Measurements from ENCODE around the gene FSTL5. TPM values are rescaled to one million over a fixed set of nuclear protein-coding genes. Genes with fewer than 3 reads are reported as not detected.

FSTL5 gene
- total and polyA plus RNA-seq, 5 experiments from 2014 or later, result not detected

GRCh38 chr4:161988946-161989345, 174.9 kb downstream of the FSTL5 start:
- Mint-ChIP-seq H3K4me1 (no peaks in the 10 kb centered on the region), H3K9me3 (peaks cover 0 to 18% (median 7%) of the 10 kb centered on the region in 9 donors), H3K27ac (no peak overlapping the region), H3K36me3 (no peaks in the 10 kb centered on the region), H3K4me3 (no peak overlapping the region), H3K27me3 (no peaks in the 10 kb centered on the region)
- POLR2A ChIA-PET, result no interaction called here
- no peak for ATAC-seq
- DNase-seq, result no peak

GRCh38 chr4:161987611-161988010, 176.2 kb downstream of the FSTL5 start:
- no peak for ATAC-seq
- Mint-ChIP-seq H3K4me3 (no peak overlapping the region), H3K27ac (no peak overlapping the region), H3K9me3 (peaks cover 0 to 13% (median 7%) of the 10 kb centered on the region in 9 donors), H3K4me1 (no peaks in the 10 kb centered on the region), H3K36me3 (no peaks in the 10 kb centered on the region), H3K27me3 (no peaks in the 10 kb centered on the region)
- POLR2A ChIA-PET, result no interaction called here
- no peak for DNase-seq

GRCh38 chr4:161952382-161952781, 211.4 kb downstream of the FSTL5 start:
- no peak for DNase-seq
- no peak overlapping the region for H3K4me3 Mint-ChIP-seq
- no peak overlapping the region for H3K27ac Mint-ChIP-seq
- no peaks in the 10 kb centered on the region for H3K4me1 Mint-ChIP-seq
- no peaks in the 10 kb centered on the region for H3K36me3 Mint-ChIP-seq
- no peak for ATAC-seq
- H3K9me3 Mint-ChIP-seq, result peaks cover 0 to 20% (median 2%) of the 10 kb centered on the region in 9 donors
- H3K27me3 Mint-ChIP-seq, result no peaks in the 10 kb centered on the region
- POLR2A ChIA-PET, result no interaction called here

- no peaks in the 10 kb centered on the region for H3K27me3 Mint-ChIP-seq
- POLR2A ChIA-PET, result no interaction called here
- no peaks in the 10 kb centered on the region for H3K4me1 Mint-ChIP-seq
- no peak overlapping the region for H3K27ac Mint-ChIP-seq
- H3K36me3 Mint-ChIP-seq, result no peaks in the 10 kb centered on the region
- ATAC-seq (no peak), DNase-seq (no peak)
- H3K4me3 Mint-ChIP-seq, result no peak overlapping the region
- H3K9me3 Mint-ChIP-seq, result peaks cover 0 to 20% (median 2%) of the 10 kb centered on the region in 9 donors
These were observed 213.7 kb downstream of the FSTL5 start for GRCh38 chr4:161949946-161950725.

GRCh38 chr4:161948026-161948770, 215.6 kb downstream of the FSTL5 start:
- H3K4me1 Mint-ChIP-seq, result no peaks in the 10 kb centered on the region
- H3K9me3 Mint-ChIP-seq, result peaks cover 0 to 20% (median 4%) of the 10 kb centered on the region in 9 donors
- H3K27ac Mint-ChIP-seq, result no peak overlapping the region
- H3K4me3 Mint-ChIP-seq, result no peak overlapping the region
- ATAC-seq, result no peak
- no peaks in the 10 kb centered on the region for H3K27me3 Mint-ChIP-seq
- POLR2A ChIA-PET, result no interaction called here
- no peak for DNase-seq
- no peaks in the 10 kb centered on the region for H3K36me3 Mint-ChIP-seq

- no peaks in the 10 kb centered on the region for H3K4me1 Mint-ChIP-seq
These were observed 226.2 kb downstream of the FSTL5 start for GRCh38 chr4:161937596-161937995.

GRCh38 chr4:161936625-161937550, 226.9 kb downstream of the FSTL5 start:
- H3K27ac Mint-ChIP-seq, result no peak overlapping the region
- no peaks in the 10 kb centered on the region for H3K4me1 Mint-ChIP-seq
- no peaks in the 10 kb centered on the region for H3K27me3 Mint-ChIP-seq
- no peaks in the 10 kb centered on the region for H3K36me3 Mint-ChIP-seq
- POLR2A ChIA-PET, result no interaction called here
- ATAC-seq, result no peak
- peaks cover 3 to 15% (median 7%) of the 10 kb centered on the region in 9 donors for H3K9me3 Mint-ChIP-seq
- DNase-seq, result no peak
- H3K4me3 Mint-ChIP-seq, result no peak overlapping the region

More at GRCh38 chr4:161937596-161937995, 226.2 kb downstream of the FSTL5 start:
- H3K27me3 Mint-ChIP-seq, result no peaks in the 10 kb centered on the region
- POLR2A ChIA-PET, result no interaction called here
- H3K27ac Mint-ChIP-seq, result no peak overlapping the region
- DNase-seq (no peak), ATAC-seq (no peak)
- peaks cover 3 to 20% (median 7%) of the 10 kb centered on the region in 9 donors for H3K9me3 Mint-ChIP-seq
- H3K36me3 Mint-ChIP-seq, result no peaks in the 10 kb centered on the region
- no peak overlapping the region for H3K4me3 Mint-ChIP-seq

GRCh38 chr4:161931089-161931488, 232.7 kb downstream of the FSTL5 start:
- DNase-seq (no peak), ATAC-seq (no peak)
- Mint-ChIP-seq H3K4me1 (no peaks in the 10 kb centered on the region), H3K36me3 (no peaks in the 10 kb centered on the region), H3K27ac (no peak overlapping the region), H3K27me3 (no peaks in the 10 kb centered on the region), H3K9me3 (peaks cover 0 to 15% (median 5%) of the 10 kb centered on the region in 9 donors), H3K4me3 (no peak overlapping the region)
- POLR2A ChIA-PET, result no interaction called here

- Mint-ChIP-seq H3K9me3 (peaks cover 0 to 15% (median 4%) of the 10 kb centered on the region in 9 donors), H3K27ac (no peak overlapping the region), H3K27me3 (no peaks in the 10 kb centered on the region), H3K4me1 (no peaks in the 10 kb centered on the region), H3K36me3 (no peaks in the 10 kb centered on the region), H3K4me3 (no peak overlapping the region)
- POLR2A ChIA-PET, result no interaction called here
- ATAC-seq (no peak), DNase-seq (no peak)
These were observed 233.8 kb downstream of the FSTL5 start for GRCh38 chr4:161929956-161930355.

GRCh38 chr4:161926033-161926828, 237.6 kb downstream of the FSTL5 start:
- no peaks in the 10 kb centered on the region for H3K4me1 Mint-ChIP-seq
- no peak overlapping the region for H3K4me3 Mint-ChIP-seq
- no peak overlapping the region for H3K27ac Mint-ChIP-seq
- H3K36me3 Mint-ChIP-seq, result no peaks in the 10 kb centered on the region
- H3K9me3 Mint-ChIP-seq, result peaks cover 0 to 15% (median 4%) of the 10 kb centered on the region in 9 donors
- no peaks in the 10 kb centered on the region for H3K27me3 Mint-ChIP-seq
- no peak for DNase-seq
- ATAC-seq, result no peak
- POLR2A ChIA-PET, result no interaction called here

GRCh38 chr4:161920304-161921052, 243.3 kb downstream of the FSTL5 start:
- Mint-ChIP-seq H3K27ac (no peak overlapping the region), H3K27me3 (no peaks in the 10 kb centered on the region), H3K4me3 (no peak overlapping the region), H3K4me1 (no peaks in the 10 kb centered on the region), H3K36me3 (no peaks in the 10 kb centered on the region), H3K9me3 (peaks cover 0 to 8% (median 0%) of the 10 kb centered on the region in 9 donors)
- POLR2A ChIA-PET, result no interaction called here
- DNase-seq (no peak), ATAC-seq (no peak)
